GM18505 (cell line): ENCODE data around the gene MMP21.

ENCODE experiments used
- ATAC-seq: cut with Tn5 transposase; IDR thresholded peaks from one replicate; pipeline ENCODE4 v1.9.1; 2021; ENCODE audit not compliant: unreplicated experiment
- POLR2A ChIP-seq: IDR thresholded peaks from 4 replicates; pipeline ENCODE4 v1.6.1; 2011; ENCODE audit warnings: borderline replicate concordance; ENCODE audit not compliant: insufficient read depth, insufficient read length; ENCODE audit errors: extremely low read depth

Gene MMP21

DNA sequence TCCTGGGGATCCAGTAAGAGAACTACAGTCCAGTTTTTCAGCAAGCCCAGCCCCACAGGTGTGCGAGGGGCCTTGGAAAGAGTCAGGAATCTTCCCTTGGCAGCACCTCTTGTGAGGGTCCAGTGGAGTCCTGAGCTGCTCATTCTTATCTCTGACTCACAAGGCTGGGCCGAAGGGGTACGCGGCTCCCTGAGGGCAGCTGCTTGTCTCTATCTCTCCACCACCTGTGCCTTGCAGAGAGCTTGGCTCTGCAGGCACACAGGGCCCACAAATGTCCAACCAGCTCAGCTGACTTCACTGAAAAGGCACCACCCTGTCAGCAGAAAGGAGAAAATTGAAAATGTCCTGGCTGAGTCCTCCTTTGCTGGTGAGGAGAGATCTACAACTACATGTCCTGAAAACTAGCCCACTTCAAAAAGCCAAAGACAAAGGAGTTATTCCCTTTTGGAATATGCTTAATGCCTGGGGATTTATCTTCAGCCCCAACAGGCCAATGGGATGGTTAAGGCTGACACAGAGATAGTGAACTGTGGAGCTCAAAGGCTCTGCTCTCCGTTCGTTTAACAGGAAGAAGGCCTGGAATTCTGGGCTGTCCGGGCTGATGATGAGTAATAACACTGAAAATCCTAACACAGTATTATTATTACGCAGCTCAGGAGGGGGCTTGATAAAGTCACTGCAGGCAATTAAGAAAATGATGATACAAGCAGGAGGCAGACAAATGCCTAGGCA lies 24.0 kb upstream of the MMP21 start:
- no peak for ATAC-seq
- no peak for TF ChIP-seq POLR2A

DNA sequence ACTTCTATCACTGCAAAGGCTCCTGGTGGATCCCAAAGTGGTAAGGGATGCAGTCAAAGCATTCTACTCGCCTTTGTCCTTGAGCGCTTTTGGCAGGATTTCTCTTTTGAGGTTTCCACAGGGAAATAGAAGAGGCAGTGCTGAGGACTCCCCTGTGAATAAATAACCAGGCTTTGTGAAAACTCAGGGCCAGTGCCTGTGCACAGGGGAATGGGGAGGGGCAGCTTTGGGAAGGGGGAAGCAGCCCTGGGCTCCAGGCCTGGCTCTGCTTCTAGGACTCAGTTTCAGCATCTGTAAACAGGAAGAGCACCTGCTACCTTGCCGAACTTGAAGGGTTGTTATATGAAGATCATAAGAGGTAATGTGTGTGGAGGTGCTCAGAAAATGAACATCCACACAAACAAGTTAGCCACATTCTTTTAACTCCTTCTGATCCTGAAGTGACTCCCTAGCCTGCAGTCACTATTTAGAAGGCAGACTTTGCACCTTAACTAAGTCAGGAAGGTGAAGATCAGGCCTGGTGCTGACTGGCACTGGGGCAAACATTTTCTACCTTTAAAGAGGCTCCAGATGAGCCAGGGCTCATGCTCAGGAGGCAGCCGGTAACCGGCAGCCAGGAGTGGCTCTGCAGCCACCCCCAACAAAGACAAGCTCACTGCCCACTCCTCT lies 22.5 kb upstream of the MMP21 start:
- TF ChIP-seq POLR2A, result no peak
- no peak for ATAC-seq

DNA sequence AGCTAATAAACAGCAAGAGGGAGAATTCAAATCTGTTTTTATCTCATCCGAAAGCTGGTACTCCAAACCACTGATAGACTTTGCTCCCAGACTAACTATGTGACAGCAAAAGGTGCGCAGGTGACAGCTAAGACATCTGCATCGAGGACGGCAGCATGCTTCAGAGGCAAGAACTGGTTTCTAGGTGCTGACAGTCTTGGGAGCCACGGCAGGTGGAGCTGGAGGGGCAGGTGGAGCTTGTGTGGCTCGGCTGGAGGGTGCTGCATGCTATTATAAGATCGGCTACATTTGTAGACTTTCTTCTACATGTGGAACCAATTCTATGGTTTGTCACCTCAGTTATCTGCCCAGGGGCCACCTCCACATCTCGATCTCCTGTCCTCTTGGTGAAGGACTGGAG lies 21.8 kb upstream of the MMP21 start:
- ATAC-seq, result no peak
- no peak for TF ChIP-seq POLR2A

DNA sequence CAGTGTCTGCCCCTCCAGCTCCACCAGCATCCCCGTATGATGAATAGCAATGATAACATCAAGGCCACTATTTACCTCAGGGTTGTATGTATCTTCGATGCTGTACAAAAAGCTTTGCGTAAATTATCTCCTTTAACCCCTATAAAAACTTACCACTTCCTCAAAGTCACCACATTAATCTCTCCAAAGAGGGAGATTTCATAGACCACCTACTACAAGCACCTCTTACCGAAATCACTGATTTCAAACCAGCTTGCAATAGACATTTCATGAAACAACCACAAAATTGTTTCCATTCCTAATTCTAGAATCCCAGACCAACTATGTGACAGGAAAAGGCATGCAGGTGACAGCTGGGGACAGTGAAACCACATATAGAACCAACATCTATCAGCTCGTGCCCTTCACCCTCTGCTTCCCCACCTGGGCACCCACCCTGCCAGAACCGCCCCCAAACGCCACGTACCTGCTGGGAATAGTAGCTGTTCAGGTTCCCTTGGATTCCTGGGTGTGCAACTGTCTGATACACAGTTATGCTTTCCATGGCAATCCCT lies 20.1 kb upstream of the MMP21 start:
- no peak for ATAC-seq
- no peak for TF ChIP-seq POLR2A

DNA sequence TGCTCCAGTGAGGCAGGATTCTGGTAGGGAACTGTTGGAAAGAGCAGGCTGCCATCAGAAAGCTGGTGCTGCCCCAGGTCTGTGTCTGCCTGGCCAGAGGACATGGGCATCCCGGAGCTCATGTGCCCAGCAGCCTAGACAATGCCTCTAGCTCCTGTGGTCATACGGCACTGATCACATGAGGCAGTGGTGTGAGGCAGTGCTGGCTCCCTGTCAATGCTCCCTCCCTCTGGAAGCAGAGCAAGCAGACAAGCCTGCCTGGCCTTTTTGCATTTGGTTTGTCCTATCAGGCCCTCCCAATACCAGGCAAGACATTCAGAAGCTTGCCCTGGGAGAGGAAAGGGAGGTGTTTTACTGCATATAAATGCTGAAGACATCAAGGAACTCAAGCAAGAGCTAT lies 19.5 kb upstream of the MMP21 start:
- TF ChIP-seq POLR2A, result no peak
- no peak for ATAC-seq

DNA sequence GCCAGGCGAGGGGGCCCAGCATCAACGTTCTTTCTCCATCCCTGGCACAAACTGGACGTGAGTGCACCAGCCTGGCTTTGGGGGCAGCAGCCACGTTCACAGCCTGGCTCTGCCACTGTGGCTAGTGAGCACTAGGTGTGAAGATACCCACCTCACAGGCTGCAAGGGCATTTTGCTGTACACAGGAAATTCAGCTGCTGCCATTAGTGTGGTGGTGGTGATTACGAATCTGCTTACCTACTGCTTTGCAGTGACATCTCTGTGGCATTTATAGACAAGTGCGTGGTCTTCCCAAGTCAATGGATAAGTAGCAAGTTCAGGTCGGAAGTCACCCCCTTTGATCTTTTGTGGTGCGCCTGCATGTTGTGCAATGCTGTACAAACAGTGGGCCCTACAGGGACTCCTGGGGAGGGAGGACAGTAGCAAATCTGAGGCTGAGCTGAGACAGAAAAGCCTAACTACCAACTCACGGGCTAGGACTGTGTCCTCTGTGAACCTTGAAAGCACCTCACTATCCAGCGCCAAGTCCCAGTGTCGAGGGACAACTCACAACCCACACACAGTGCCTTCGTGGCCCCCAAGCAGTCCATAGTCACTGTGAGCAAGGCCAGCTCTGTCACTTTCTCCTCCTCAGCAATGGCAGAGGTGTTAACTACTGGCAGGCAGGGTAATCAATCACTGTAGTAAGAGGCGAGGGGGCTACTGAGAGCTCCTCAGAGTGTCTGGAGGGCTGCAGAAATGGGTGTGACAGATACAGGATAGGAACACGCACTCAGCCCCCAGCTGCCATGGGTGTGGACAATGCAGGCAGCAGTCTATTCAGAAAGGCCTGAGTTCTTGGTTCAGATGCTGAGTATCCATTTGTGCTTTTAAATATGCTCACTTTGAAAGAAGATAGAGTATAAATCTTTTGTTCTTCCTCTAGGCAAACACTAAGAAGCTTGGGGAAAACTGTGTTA lies 17.0 kb upstream of the MMP21 start:
- no peak for TF ChIP-seq POLR2A
- no peak for ATAC-seq

DNA sequence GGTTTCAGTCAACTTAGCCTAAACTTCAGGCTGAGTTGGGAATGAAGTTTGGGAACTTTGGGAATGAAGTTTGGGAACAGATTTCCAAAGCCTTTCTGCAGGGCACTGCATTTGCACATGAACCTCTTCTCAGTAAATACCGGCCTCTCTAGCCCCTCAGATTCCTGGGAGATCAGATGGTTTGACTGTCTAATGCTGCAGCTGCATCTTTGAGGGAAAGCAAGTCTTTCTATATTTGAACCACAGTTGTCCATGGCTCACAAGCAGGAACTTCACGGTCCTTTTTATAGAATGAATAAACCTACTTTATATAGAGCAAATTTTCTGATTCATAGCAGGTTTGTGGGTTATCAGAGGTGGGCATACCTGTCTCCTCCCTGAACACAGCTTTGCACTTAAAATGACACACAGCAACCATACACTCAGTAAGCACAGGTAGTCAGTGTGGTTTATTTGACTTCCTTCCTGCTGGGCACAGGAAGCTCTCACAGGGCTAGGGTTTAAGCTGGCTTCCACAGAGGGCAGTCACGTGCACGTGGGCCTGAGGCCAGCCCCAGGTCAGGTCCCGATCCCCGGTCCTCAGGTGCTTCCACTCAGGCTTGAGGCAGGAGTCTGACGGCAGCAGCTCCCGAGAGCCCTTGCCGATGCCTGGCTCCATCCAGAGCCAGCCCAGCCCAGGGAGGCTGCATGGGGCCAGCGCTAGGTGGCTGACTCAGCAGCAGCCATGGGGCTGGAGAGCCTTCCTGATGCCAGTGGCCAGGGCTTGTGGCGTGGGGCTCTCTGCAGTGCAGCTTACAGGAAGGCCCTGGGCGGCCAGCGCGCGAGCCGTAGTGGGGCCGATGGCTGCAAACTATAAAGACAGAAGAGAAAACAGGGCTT lies 12.8 kb upstream of the MMP21 start:
- no peak for ATAC-seq
- TF ChIP-seq POLR2A, result no peak

DNA sequence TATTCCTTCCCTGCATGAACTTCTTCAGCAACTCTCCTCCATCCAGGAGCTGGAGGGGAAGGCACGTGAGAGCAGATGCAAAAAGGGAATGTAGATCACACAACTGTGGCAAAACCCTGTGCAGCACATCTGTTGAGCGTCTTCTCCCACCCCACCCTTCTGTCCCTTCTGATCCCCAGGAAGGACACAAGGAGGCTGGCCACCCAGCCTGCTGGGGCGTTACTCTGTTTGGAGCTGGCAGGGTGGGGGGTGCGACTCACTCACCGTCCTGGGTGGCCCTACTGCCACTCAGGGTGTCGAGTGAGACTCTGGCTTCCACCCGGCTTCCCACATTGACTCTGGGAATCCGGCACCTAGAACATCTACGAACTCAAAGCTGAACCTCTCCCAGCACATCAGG lies 10.2 kb upstream of the MMP21 start:
- no peak for TF ChIP-seq POLR2A
- no peak for ATAC-seq

DNA sequence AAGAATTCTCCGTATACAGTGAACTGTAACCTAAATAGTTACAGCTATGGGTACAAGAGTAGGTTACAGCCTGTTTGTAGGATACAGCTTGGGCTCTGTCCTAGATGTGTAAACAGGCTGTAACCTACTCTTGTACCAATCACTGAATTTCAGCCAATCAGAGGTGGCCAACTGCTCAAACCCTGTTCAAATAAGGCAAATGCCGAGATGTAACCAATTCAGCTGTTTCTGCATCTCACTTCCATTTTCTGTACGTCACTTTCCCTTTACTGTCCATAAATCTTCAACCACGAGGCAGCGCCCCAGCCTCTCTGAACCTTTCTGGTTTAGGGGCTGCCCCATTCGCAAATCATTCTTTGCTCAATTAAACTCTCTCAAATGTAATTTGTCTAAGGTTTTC lies 8.3 kb upstream of the MMP21 start:
- no peak for TF ChIP-seq POLR2A
- ATAC-seq, result peak; percentile 76

DNA sequence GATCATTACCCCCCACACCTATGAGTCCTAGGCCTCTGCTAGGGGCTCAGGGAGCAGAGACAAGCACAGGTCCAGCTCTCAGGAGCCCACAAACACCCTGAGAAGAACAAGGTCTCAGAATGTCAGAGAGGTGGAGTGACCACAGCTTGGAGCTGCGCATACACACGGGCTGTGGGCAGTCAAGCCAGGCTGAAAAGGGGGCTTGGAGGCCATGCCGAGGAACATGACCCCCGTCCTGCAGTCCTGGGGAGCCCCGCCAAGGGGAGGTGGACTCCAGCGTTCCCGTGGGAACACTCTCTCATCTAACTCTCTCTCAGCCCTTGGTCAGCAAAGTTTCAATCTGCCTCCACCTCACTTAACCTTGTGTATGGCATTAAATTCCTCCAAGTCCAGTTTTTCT lies 7.8 kb upstream of the MMP21 start:
- ATAC-seq, result no peak
- no peak for TF ChIP-seq POLR2A

DNA sequence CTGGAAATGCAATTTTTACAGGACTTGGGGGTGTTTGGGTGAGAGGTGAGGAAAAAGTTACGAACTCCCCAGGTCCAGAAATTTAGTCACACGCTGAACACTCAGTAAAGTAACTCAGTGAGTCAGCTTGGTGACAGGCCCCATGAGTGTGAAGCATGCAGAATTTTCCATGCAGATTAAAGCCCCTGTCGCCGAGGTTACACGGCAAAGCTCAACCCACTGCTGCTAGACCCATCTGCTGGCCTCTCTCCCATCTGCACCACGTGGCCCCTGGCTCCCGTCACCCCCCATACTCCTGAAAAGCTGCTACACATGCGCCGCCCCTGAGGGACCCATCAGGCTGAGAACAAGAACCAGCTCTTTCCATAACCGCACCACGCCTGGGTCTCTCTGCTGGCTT lies 7.0 kb upstream of the MMP21 start:
- TF ChIP-seq POLR2A, result no peak
- ATAC-seq, result no peak

DNA sequence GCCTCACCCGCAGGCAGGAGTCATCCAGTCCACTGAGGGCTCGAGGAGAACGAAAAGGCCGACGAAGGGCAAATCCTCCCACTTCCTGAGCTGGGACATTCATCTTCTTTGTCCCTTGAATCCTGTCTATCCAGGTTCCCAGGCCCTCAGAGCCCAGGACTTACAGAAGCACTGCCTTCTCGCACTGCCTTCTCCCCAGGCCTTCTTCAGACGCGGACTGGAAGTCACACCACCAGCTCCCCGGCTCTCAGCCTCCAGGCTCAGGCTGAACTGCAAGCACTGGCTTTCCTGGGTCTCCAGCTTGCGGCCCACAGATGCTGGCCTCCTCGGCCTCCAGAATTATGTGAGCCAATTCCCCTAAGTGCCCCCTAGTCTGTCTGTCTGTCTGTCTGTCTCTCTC lies 6.4 kb upstream of the MMP21 start:
- no peak for ATAC-seq
- no peak for TF ChIP-seq POLR2A

DNA sequence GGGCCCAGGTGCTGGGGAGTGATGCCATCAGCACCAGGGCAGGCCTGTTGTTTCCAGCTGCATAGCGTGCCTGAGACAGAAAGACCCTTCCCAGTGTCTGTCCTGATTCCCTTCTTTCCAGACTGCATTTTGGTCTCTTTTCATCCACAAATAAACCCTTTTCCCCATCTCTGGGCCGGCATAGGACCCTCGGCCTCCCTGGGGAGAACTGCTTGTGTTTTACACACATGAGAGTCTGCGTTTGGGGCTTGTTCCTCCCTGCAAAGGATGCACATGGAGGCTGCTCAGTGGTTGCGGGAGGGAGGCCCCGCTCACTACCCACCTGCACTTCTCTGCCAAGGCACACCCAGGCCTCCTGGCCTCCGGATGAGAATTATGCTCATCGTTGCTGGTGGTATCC lies 5.8 kb upstream of the MMP21 start:
- no peak for TF ChIP-seq POLR2A
- ATAC-seq, result no peak
